Spleen (tissue), 11 donors: ENCODE measurements around the gene DNAJC1. TPM values are rescaled to one million over a fixed set of nuclear protein-coding genes. Genes with fewer than 3 reads are reported as not detected.

ENCODE experiments used
- DNase-seq: peaks from one replicate; pipeline ENCODE4 v3.0.0-alpha.2; 2020
- H3K27ac ChIP-seq, 8 donors: fragments of 200-600 bp; sonication (generic) in 7 of 8; 1 replicate in 4 of 8; 2 replicates in 4 of 8; pipeline versions ENCODE4 v1.5.0 to v1.8.0; 2016 to 2021; ENCODE audit warnings: inconsistent platforms in 4 of 8, mild to moderate bottlenecking in 4 of 8, moderate library complexity in 1 of 8
- H3K27me3 ChIP-seq, 7 donors: fragments of 200-600 bp; sonication (generic) in 6 of 7; replicated peaks in 1 of 7; 1 replicate in 4 of 7; 2 replicates in 3 of 7; pipeline versions ENCODE4 v1.5.0 to v1.8.0; 2016 to 2021; ENCODE audit warnings: inconsistent platforms in 3 of 7, mild to moderate bottlenecking in 1 of 7
- H3K36me3 ChIP-seq, 6 donors: fragments of 200-600 bp; sonication (generic) in 5 of 6; 1 replicate in 4 of 6; 2 replicates in 2 of 6; pipeline versions ENCODE4 v1.5.0 to v1.8.0; 2016 to 2021; ENCODE audit warnings: inconsistent platforms in 2 of 6
- H3K4me1 ChIP-seq, 6 donors: fragments of 200-600 bp; sonication (generic) in 5 of 6; 1 replicate in 3 of 6; 2 replicates in 3 of 6; pipeline versions ENCODE4 v1.5.0 to v1.8.0; 2016 to 2021; ENCODE audit warnings: inconsistent platforms in 3 of 6
- H3K4me3 ChIP-seq, 8 donors: fragments of 200-600 bp; sonication (generic) in 7 of 8; 1 replicate in 4 of 8; 2 replicates in 4 of 8; pipeline versions ENCODE4 v1.5.0 to v1.8.0; 2016 to 2021; ENCODE audit warnings: inconsistent platforms in 4 of 8, mild to moderate bottlenecking in 4 of 8, moderate library complexity in 2 of 8
- H3K9me3 ChIP-seq, 8 donors: fragments of 200-600 bp; sonication (generic) in 7 of 8; 1 replicate in 4 of 8; 2 replicates in 4 of 8; pipeline versions ENCODE4 v1.5.0 to v1.8.0; 2016 to 2021; ENCODE audit warnings: inconsistent platforms in 4 of 8
- POLR2A ChIP-seq, 3 donors: fragments of 450-650 bp; IDR thresholded peaks; one replicate each; pipeline ENCODE4 v1.5.1; 2017; ENCODE audit warnings: antibody characterized with exemption in 3 of 3, mild to moderate bottlenecking in 1 of 3
- POLR2AphosphoS5 ChIP-seq, 3 donors: sonication (generic); formaldehyde crosslinking; IDR thresholded peaks; one replicate each; pipeline ENCODE4 v1.5.1; 2017; ENCODE audit warnings: antibody characterized with exemption in 3 of 3
- WGBS, 5 donors: extraction: QIAGEN DNeasy Blood & Tissue Kit in 3 of 5; methylation state at CpG; one replicate each; pipeline versions ENCODE4 v1.1.5 to v1.1.7; 2013 to 2018; 5-methylcytosine and 5-hydroxymethylcytosine counted together
- intact Hi-C: fragments of 100-400 bp; cut with DNase I; formaldehyde crosslinking; loops from one replicate; pipeline ENCODE4 v1.15.0; 2023; ENCODE audit warnings: low total_unique reads
- polyA plus RNA-seq, 3 donors: library from polyadenylated mRNA; stranded (reverse); fragments of 200-250 nt; gene quantifications; one replicate each; pipeline ENCODE4 v1.2.1, GENCODE V29; 2013
- total RNA-seq, 7 donors: library from RNA; depleted of rRNA in 3 of 7; stranded (reverse); fragments of >200 nt in 3 of 7; fragmentation: NEBNext Ultra II Directional in 4 of 7; extraction: Animal tissue kit (Norgen Biotek cat#: 25700) in 4 of 7; gene quantifications; one replicate each; pipeline versions ENCODE4 v1.1.0 to v1.2.1, GENCODE V29; 2016 to 2021
- TF ChIP-seq, protein P1 (sequence below), 11 experiments: fragments of 200-600 bp in 7 of 11; fragments of 450-650 bp in 4 of 11; sonication (generic) in 4 of 11; IDR thresholded peaks in 8 of 11; conservative IDR thresholded peaks in 3 of 11; 1 replicate in 7 of 11; 2 replicates in 4 of 11; pipeline versions ENCODE4 v1.4.0 to v1.8.0; 2016 to 2021; ENCODE audit warnings: antibody characterized with exemption in 11 of 11, inconsistent platforms in 4 of 11, mild to moderate bottlenecking in 1 of 11
- donor health status: healthy with polysubstance abuse.
- donor health status: DM: no; HTN: no; CAD: no; lungs with moderate emphysema.
- donor health status: DM: no; HTN: no; CAD: no.
- donor health status: Bipolar disorder and iron deficiency.
- donor health status: healthy.
- donor health status: DM: no; HTN: no; CAD: no.
- donor health status: DM: yes; HTN: yes; CAD: no.

The DNAJC1 gene
- total and polyA plus RNA-seq, 10 donors: 8.1 to 96.4 (median 22.5) TPM

DNA sequence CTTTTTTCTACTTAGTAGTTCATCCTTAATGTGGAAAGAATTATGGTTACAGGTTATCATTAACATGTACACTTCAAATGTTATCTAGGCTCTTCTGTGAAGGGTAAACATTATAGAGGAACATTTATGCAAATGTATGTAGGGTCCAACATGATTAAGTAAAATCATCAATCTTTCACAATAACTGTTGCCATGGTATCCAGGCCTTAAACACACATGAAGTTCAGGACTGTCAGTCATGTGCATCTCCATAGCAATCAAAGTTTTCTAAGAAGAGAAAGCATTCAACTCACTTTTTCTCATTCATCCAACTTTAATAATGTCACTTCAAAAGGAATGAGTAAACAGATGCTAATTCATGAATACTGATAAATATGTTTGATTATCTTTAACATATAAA lies 83.6 kb downstream of the DNAJC1 start:
- Histone ChIP-seq H3K36me3 (peaks cover 0 to 15% (median 0%) of the 10 kb centered on the region in 6 donors), H3K27me3 (no peaks in the 10 kb centered on the region), H3K9me3 (no peaks in the 10 kb centered on the region), H3K4me1 (no peaks in the 10 kb centered on the region), H3K27ac (no peak overlapping the region), H3K4me3 (no peak overlapping the region)
- no peak for DNase-seq
- TF ChIP-seq POLR2A (IDR thresholded peaks at IDR 0.05) (no peak), POLR2AphosphoS5 (IDR thresholded peaks at IDR 0.05) (no peak)
- TF ChIP-seq, protein P1, sequence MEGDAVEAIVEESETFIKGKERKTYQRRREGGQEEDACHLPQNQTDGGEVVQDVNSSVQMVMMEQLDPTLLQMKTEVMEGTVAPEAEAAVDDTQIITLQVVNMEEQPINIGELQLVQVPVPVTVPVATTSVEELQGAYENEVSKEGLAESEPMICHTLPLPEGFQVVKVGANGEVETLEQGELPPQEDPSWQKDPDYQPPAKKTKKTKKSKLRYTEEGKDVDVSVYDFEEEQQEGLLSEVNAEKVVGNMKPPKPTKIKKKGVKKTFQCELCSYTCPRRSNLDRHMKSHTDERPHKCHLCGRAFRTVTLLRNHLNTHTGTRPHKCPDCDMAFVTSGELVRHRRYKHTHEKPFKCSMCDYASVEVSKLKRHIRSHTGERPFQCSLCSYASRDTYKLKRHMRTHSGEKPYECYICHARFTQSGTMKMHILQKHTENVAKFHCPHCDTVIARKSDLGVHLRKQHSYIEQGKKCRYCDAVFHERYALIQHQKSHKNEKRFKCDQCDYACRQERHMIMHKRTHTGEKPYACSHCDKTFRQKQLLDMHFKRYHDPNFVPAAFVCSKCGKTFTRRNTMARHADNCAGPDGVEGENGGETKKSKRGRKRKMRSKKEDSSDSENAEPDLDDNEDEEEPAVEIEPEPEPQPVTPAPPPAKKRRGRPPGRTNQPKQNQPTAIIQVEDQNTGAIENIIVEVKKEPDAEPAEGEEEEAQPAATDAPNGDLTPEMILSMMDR (IDR thresholded peaks at IDR 0.05 in 8 of 11, conservative IDR thresholded peaks at IDR 0.05 in 3 of 11): no peak
- intact Hi-C loops: no loop called here

- no peaks in the 10 kb centered on the region for H3K4me1 ChIP-seq
- intact Hi-C loops: no loop called here
- no peaks in the 10 kb centered on the region for H3K27me3 ChIP-seq
- no peak overlapping the region for H3K27ac ChIP-seq
- 71 to 90% (median 86%) methylated on average over 1 of the region's 1 CpG for WGBS, 5 donors
- no peak for TF ChIP-seq POLR2AphosphoS5 (IDR thresholded peaks at IDR 0.05)
- TF ChIP-seq, protein P1 (IDR thresholded peaks at IDR 0.05 in 8 of 11, conservative IDR thresholded peaks at IDR 0.05 in 3 of 11): no peak
- no peak for TF ChIP-seq POLR2A (IDR thresholded peaks at IDR 0.05)
- H3K4me3 ChIP-seq: no peak overlapping the region
- DNase-seq: no peak
- no peaks in the 10 kb centered on the region for H3K9me3 ChIP-seq
- peaks cover 0 to 15% (median 0%) of the 10 kb centered on the region in 6 donors for H3K36me3 ChIP-seq
Measured at GRCh38 chr10:21919117-21919516, 84.4 kb downstream of the DNAJC1 start.

DNA sequence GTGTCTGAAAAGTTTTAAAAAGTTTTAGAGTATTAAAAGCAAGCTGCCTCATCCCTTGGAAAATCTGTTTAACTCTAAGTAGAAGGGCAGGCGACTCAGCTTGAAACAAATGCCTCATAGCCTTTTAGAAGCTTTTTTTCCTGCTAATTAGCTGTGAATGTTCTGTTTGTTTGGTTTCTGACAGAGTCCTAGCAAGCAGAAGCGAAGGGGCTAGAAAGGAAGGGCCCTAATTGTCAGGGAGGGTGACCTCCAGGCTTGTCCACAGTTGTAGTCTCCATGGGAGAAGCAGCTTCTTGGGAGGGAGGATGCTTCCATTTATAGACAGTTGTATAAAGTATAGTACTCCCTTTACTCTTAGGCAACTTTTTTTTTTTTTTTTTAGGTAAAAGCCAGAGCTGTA lies 90.9 kb downstream of the DNAJC1 start:
- 84 to 95% (median 88%) methylated on average over 2 of the region's 2 CpGs for WGBS, 5 donors
- intact Hi-C loops: no loop called here
- Histone ChIP-seq H3K27ac (no peak overlapping the region), H3K36me3 (peaks cover 0 to 25% (median 3%) of the 10 kb centered on the region in 6 donors), H3K27me3 (no peaks in the 10 kb centered on the region), H3K4me3 (no peak overlapping the region), H3K4me1 (no peaks in the 10 kb centered on the region), H3K9me3 (no peaks in the 10 kb centered on the region)
- no peak for DNase-seq
- no peak for TF ChIP-seq POLR2A (IDR thresholded peaks at IDR 0.05)
- TF ChIP-seq, protein P1 (IDR thresholded peaks at IDR 0.05 in 8 of 11, conservative IDR thresholded peaks at IDR 0.05 in 3 of 11): no peak
- TF ChIP-seq POLR2AphosphoS5 (IDR thresholded peaks at IDR 0.05): no peak

GRCh38 chr10:21910798-21911197 lies 92.7 kb downstream of the DNAJC1 start:
- Histone ChIP-seq H3K36me3 (peaks cover 0 to 33% (median 3%) of the 10 kb centered on the region in 6 donors), H3K4me3 (no peak overlapping the region), H3K27me3 (no peaks in the 10 kb centered on the region), H3K9me3 (no peaks in the 10 kb centered on the region), H3K4me1 (no peaks in the 10 kb centered on the region), H3K27ac (no peak overlapping the region)
- intact Hi-C loops: no loop called here
- no peak for DNase-seq
- WGBS, 5 donors: 80 to 95% (median 85%) methylated on average over 5 of the region's 5 CpGs
- TF ChIP-seq, protein P1 (IDR thresholded peaks at IDR 0.05 in 8 of 11, conservative IDR thresholded peaks at IDR 0.05 in 3 of 11): no peak
- no peak for TF ChIP-seq POLR2AphosphoS5 (IDR thresholded peaks at IDR 0.05)
- TF ChIP-seq POLR2A (IDR thresholded peaks at IDR 0.05): no peak
